HepG2 (cell line): ENCODE measurements around the gene ABHD17C. TPM values are rescaled to one million over a fixed set of nuclear protein-coding genes. Genes with fewer than 3 reads are reported as not detected.
A peak's percentile ranks its signal among the peaks of the same experiment; 100 is the strongest.

Experiments used
- ATF4 ChIP-seq, 2 experiments: fragments of 450-650 bp in 1 of 2; sonication (generic) in 1 of 2; formaldehyde crosslinking; IDR thresholded peaks; 2 replicates each; pipeline versions ENCODE4 v1.5.0 to v1.8.0; 2020 to 2022; ENCODE audit warnings: mild to moderate bottlenecking in 1 of 2, missing genetic modification reagents in 1 of 2
- CTCF ChIP-seq: sonication (generic); formaldehyde crosslinking; IDR thresholded peaks from 2 replicates; pipeline ENCODE4 v1.5.0; 2020; ENCODE audit warnings: mild to moderate bottlenecking, missing genetic modification reagents, moderate library complexity
- MZF1 ChIP-seq: sonication (generic); formaldehyde crosslinking; IDR thresholded peaks from 2 replicates; pipeline ENCODE4 v1.8.1; 2023; ENCODE audit warnings: mild to moderate bottlenecking, missing genetic modification reagents, borderline replicate concordance
- PAX8 ChIP-seq: sonication (generic); formaldehyde crosslinking; IDR thresholded peaks from 2 replicates; pipeline ENCODE4 v1.8.0; 2022; ENCODE audit warnings: mild to moderate bottlenecking, missing genetic modification reagents, borderline replicate concordance
- SAP130 ChIP-seq: IDR thresholded peaks from 2 replicates; pipeline ENCODE4 v1.6.1; 2016; ENCODE audit warnings: low read depth
- SOX6 ChIP-seq, 2 experiments: fragments of 450-650 bp in 1 of 2; sonication (generic) in 1 of 2; formaldehyde crosslinking in 1 of 2; IDR thresholded peaks; 2 replicates each; pipeline versions ENCODE4 v1.4.0 to v1.6.1; 2017 to 2020; ENCODE audit warnings: antibody characterized with exemption in 1 of 2, mild to moderate bottlenecking in 1 of 2, missing genetic modification reagents in 1 of 2
- TFDP2 ChIP-seq: sonication (generic); formaldehyde crosslinking; IDR thresholded peaks from 2 replicates; pipeline ENCODE4 v1.4.0; 2020; ENCODE audit warnings: missing genetic modification reagents
- YEATS2 ChIP-seq: sonication (generic); formaldehyde crosslinking; IDR thresholded peaks from 2 replicates; pipeline ENCODE4 v1.4.0; 2020; ENCODE audit warnings: missing genetic modification reagents, borderline replicate concordance
- ZNF292 ChIP-seq: sonication (generic); formaldehyde crosslinking; IDR thresholded peaks from 2 replicates; pipeline ENCODE4 v1.8.1; 2022; ENCODE audit warnings: mild to moderate bottlenecking, low read depth, missing genetic modification reagents, borderline replicate concordance
- ZNF746 ChIP-seq: sonication (generic); formaldehyde crosslinking; IDR thresholded peaks from 2 replicates; pipeline ENCODE4 v1.8.0; 2022; ENCODE audit warnings: mild to moderate bottlenecking, missing genetic modification reagents
- polyA plus RNA-seq, 8 experiments: library from polyadenylated mRNA; depleted of rRNA in 3 of 8; stranded (reverse) in 7 of 8; unstranded in 1 of 8; fragments of >200 nt; fragmentation: Illumina TruSeq in 4 of 8; extraction: Trizol in 4 of 8; gene quantifications; 2 replicates each; pipeline versions ENCODE4 v1.2.1 to v1.2.3, GENCODE V29; 2011 to 2016; ENCODE audit warnings: low read depth in 4 of 8, missing spikeins in 1 of 8, mixed read lengths in 1 of 8; ENCODE audit not compliant: insufficient read depth in 1 of 8
- total RNA-seq, 5 experiments: library from RNA; depleted of rRNA; stranded (reverse); fragments of >200 nt; fragmentation: Illumina TruSeq; extraction: Trizol; gene quantifications; 2 replicates each; pipeline ENCODE4 v1.2.3, GENCODE V29; 2016; ENCODE audit warnings: low read depth in 1 of 5

ABHD17C gene
- total and polyA plus RNA-seq, 2 of the 13 experiments (the other 11 are each of a cell fraction or from before 2014, with no cell fraction given) = 2.9 to 3.9 TPM

- TF ChIP-seq TFDP2 (CRISPR knock-in tag) = no peak
- no peak for TF ChIP-seq ZNF746 (CRISPR knock-in tag)
- no peak for TF ChIP-seq YEATS2
- TF ChIP-seq ZNF292 (CRISPR knock-in tag) = no peak
- peak; percentile 41; the same call in 1 of the 2 replicates for TF ChIP-seq SAP130
- no peak for TF ChIP-seq MZF1
- no peak for TF ChIP-seq ATF4 (CRISPR knock-in tag; IDR thresholded peaks at IDR 0.05)
- TF ChIP-seq PAX8 (CRISPR knock-in tag) = no peak
- no peak for TF ChIP-seq SOX6 (IDR thresholded peaks at IDR 0.05)
- TF ChIP-seq SOX6 (CRISPR knock-in tag; IDR thresholded peaks at IDR 0.05) = no peak
- TF ChIP-seq CTCF (CRISPR knock-in tag) = peak; percentile 22; the same call in 1 of the 2 replicates
Measured at GRCh38 chr15:80779658-80780415, 84.7 kb downstream of the ABHD17C start (continued).
